Activated naive CD4-positive, alpha-beta T cell (primary cell): Measurements from ENCODE around the gene DDA1.
"Not testable (repeated sequence)": the region's sequence is repeated elsewhere in the genome, so short reads cannot be mapped to it uniquely, and the experiment has no call there.

Source experiments
- DNase-seq, 4 experiments: peaks; one replicate each; lab custom pipeline; 2025; lab: John Stamatoyannopoulos, UW

DDA1 gene

GRCh38 chr19:17289489-17289888, 19.9 kb upstream of the DDA1 start:
- DNase-seq, result no peak

- DNase-seq, result peak; percentile 28 to 74 (median 45)
These were observed 16.9 kb upstream of the DDA1 start for GRCh38 chr19:17292301-17293074.

DNA sequence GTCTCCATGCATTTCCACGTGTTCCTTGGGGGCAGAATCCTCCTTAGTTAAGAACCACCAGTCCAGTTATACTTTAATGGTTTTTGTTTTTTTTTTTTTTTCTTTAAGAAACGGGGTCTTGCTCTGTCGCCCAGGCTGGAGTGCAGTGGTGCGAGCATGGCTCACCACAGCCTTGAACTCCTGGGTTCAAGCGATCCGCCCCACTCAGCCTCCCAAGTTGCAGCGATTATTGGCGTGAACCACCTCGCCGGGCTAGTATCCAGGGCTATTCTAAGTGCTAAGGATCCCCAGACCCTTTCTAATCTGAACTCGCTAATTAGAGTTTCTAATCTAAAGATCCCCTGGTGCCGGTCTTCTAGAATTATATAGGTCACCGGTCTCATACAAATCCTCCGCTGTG, 15.8 kb upstream of the DDA1 start:
- DNase-seq, result no peak

GRCh38 chr19:17294051-17294891, 15.1 kb upstream of the DDA1 start:
- DNase-seq, result peak in 2 of 4 experiments; percentile 9 to 19

DNA sequence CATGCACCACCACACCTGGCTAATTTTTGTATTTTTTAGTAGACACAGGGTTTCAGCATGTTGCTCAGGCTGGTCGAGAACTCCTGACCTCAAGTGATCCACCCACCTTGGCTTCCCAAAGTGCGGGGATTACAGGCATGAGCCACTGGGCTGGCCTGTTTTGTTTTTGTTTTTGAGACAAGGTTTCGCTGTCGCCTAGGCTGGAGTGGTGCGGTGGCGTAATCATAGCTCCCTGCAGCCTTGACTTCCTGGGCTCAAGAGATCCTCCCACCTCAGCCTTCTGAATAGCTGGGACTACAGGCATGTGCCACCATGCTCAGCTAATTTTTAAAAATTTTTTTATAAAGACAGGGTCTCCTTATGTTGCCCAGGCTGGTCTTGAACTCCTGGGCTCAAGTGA, 13.8 kb upstream of the DDA1 start:
- not testable (repeated sequence) for DNase-seq

DNA sequence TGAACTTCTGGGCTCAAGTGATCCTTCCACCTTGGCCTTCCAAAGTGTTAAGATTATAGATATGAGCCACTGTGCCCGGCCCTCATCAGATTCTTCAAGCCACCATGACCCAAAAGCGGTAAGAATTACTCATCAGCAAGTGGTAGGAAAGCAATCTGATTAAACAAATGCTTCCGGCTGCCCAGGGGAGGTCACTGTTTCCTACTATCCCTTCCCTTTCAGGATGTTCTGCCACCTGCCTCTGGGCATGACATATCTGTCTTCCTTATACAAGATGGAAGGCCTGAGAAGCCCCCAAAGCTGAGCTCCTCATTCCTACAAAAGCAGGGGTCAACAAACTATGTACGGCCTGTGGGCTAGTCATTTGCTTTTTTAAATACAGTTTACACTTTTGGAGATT, 13.1 kb upstream of the DDA1 start:
- no peak for DNase-seq

DNA sequence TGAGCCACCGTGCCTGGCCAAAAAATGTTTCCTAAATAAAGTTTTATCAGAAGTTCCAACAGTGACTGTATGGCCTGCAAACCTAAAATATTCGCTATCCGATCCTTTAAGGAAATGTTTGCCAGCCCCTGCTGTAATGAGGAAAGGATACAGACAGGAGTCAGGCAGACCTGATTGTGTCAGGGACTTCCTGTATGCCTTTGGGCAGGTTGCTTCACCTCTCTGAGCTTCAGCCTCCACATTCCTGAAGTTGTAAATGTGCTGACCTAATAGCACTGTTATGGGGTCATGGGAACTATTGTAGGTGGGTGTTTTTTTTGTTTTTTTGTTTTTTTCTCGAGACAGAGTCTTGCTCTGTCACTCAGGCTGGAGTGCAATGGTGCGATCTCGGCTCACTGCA, 12.4 kb upstream of the DDA1 start:
- no peak for DNase-seq

GRCh38 chr19:17300992-17301619, 8.3 kb upstream of the DDA1 start:
- DNase-seq, result no peak

- DNase-seq, result peak in 1 of 4 experiments; percentile 51
These were observed 6.8 kb upstream of the DDA1 start for GRCh38 chr19:17302391-17303166.

- DNase-seq, result peak; percentile 59 to 93 (median 84)
These were observed 6.0 kb upstream of the DDA1 start, which contains the start of gene ABHD8 for GRCh38 chr19:17303167-17303939. ABHD8 (minus strand) TSS chr19:17303425; CDS start chr19:17301616, 1,809 bp downstream.

GRCh38 chr19:17303940-17304267, 5.5 kb upstream of the DDA1 start:
- no peak for DNase-seq

GRCh38 chr19:17304386-17305215, 4.8 kb upstream of the DDA1 start:
- DNase-seq, result no peak

DNA sequence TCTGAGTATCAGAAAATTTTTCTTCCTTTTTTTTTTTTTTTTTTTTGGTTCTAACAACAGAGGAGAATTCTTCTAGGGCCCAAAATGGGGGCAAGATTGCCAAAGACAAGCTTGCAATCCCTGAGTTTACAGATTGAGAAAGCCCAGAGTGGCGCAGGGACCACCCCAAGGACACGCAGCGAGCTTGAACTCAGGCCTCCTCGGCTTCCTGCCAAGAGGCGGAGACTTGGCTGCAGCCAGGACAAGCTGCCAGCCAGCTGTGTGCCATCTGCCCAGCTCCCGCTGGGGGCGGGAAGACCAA, 4.2 kb upstream of the DDA1 start:
- DNase-seq, result no peak

DNA sequence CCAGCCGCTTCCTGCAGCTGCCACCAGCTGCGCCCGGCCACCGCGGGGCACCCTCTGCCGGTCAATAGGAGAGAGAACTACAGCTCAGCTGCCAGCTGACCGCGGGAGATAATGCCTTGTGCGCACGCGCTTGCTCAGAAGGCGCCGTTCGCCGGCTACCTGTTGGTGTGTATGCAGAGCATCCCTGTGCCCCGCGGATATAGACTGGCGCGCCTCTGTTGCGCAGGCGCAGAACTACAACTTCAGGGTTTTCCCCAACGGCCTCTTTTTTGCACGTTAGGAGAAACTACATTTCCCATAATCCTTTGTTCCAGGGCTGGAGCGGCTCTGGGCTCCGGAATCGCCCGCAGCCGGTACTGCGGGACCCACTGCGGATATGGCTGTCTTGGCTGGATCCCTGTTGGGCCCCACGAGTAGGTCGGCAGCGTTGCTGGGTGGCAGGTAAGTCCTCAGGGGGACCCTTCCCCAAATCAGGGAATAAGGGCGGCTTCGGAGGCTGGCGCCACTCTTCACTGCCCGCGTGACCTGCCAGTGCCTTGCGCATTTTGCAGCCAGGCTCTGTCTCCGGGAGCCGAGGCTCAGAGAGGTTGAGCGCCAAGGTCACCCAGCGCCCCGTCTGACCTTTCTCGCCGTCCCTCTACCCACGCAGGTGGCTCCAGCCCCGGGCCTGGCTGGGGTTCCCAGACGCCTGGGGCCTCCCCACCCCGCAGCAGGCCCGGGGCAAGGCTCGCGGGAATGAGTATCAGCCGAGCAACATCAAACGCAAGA, 3.7 kb upstream of the DDA1 start, which contains the start of gene MRPL34:
TSS of gene MRPL34 (plus strand) at position 356 of the 768 bp plus-strand sequence. CDS start at position 377, 21 bp downstream.
- DNase-seq, result peak; percentile 64 to 87 (median 79)

DNA sequence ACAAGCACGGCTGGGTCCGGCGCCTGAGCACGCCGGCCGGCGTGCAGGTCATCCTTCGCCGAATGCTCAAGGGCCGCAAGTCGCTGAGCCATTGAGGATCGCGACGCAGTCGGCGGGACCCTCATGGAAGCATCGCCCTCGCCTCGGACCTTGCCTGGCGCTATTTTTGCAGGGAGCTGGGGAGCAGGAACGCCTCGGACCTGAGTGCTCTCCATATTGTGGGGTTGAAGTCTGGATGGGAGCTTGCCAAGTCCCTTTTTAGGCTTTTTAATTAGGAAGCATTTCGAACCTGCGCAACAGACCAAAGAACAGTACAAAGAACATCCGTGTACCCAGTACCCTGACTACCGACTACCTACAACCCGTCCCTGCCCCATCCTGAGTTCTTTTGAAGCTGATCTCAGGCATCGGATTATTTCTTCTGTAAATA, 3.1 kb upstream of the DDA1 start:
- no peak for DNase-seq

DNA sequence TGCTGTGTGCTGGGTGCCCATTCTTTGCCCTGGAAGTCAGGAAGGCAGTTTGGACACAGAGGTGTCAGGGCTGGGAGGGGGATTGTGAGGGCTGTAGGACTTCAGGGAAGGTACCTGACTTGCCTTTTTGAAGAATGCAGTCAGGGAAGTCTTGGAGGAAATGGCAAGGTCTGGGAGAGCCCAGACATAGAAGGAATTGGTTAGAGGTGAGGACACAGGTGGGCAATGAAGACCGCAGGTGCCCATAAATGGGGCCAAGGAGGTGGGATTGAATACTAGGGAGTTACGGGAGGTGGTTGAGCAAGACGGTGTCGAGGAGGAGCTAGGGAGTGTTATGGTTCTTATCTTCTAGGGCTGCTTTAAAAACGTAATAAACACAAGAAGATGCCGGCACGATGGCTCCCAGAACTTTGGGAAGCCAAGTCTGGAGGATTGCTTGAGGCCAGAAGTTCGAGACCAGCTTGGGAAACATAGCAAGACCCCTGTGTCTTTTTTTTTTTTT, 1.4 kb upstream of the DDA1 start:
- DNase-seq, result no peak

GRCh38 chr19:17309965-17310461, 650 bp downstream of the DDA1 start:
- peak in 1 of 4 experiments; percentile 47 for DNase-seq

DNA sequence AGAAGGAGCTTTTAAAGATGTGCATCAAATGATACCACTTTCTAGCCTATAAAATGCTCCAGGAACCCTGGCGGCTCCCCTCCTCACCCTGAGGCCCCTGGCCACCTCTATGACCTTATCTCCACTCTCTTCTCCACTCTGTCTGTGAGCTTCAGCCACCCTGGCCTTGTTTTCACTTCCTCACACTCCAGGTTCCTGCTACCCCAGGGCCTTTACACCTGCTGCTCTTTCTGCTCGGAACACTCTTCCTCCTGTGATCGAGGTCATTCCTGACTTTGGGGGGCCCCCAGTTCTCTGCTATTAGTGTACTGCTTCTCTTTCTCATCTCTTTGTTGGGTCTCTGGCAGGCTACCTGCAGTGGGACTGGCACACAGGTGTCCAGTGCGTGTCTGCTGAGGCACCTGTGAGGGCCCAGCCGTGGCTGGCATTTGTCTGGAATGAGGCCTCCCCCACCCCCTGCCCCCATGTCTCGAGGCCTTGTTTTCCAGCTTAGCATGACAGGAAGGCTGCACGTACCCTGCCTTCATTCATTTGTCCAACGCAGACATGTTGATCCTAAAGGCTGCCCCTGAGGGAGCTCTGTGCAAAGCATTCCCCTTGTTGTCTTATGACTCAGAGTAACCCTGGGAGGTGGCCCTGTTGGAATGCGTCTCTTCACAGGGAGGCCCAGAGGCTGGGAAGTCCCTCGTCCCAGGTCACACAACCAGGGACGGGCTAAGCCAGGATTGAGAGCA, 2.3 kb downstream of the DDA1 start:
- DNase-seq, result no peak
